Heart left ventricle (tissue), 13 donors: Measurements from ENCODE around the gene ATXN1.

Experiments
- POLR2A ChIP-seq, 2 donors: fragments of 450-650 bp; IDR thresholded peaks; one replicate each; pipeline ENCODE4 v1.6.1; 2017; ENCODE audit warnings: antibody characterized with exemption in 2 of 2, mild to moderate bottlenecking in 2 of 2, moderate library complexity in 2 of 2
- TF ChIP-seq, protein P1 (sequence below), 12 donors: fragments of 200-600 bp; sonication (generic) in 4 of 12; IDR thresholded peaks; one replicate each; pipeline versions ENCODE4 v1.5.0 to v1.8.0; 2018 to 2022; ENCODE audit warnings: antibody characterized with exemption in 12 of 12, mild to moderate bottlenecking in 5 of 12
- donor health status: ischemic (EF 13 %, LVEDD 7.1; RV severe dilation, severe dysfunction).
- donor health status: DM: no; HTN: yes; CAD: no.
- donor health status: DM: no; HTN: no; CAD: no.
- donor health status: ischemic (EF 25% LVEDD 6.9; RV normal size, moderate dysfunction).
- donor health status: ischemic (EF 25% LVEDD 5.7; RV mildly dilated, moderate dysfunction).
- donor health status: ischemic (EF 35%, LVEDD 5.7; RV mildly dilated, moderate dysfunction).
- donor health status: nonischemic (EF 11% LVEDD 7.7; RV severe dilation, severe dysfunction).
- donor health status: DM: yes; HTN: yes; CAD: no.
- donor health status: PGD.
- donor health status: ischemic (EF 29% LVEDD 5.4; RV normal size, mild dysfunction).
- donor health status: nonischemic (EF 23%, LVEDD 6.1; RV moderate dilation, normal function).

DNA sequence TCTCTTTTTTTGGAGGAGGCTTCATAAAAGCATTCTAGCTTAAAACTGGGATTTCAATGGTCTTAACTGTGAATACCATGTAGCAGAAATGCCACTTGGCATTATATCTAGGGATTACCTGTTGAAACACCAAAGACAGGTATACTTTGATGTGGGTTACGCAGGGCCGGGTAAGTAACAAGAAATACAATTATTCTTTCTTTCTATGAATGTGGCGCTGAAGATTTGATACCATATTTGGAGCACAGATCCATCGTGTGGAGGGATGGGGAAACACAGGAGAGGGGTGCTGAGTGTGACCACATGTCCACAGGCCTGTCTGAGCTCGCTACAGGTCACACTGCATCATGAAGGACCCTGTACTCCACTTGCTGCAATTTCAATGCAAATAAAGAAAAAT lies 265.1 kb downstream of the ATXN1 start:
- TF ChIP-seq, protein P1, sequence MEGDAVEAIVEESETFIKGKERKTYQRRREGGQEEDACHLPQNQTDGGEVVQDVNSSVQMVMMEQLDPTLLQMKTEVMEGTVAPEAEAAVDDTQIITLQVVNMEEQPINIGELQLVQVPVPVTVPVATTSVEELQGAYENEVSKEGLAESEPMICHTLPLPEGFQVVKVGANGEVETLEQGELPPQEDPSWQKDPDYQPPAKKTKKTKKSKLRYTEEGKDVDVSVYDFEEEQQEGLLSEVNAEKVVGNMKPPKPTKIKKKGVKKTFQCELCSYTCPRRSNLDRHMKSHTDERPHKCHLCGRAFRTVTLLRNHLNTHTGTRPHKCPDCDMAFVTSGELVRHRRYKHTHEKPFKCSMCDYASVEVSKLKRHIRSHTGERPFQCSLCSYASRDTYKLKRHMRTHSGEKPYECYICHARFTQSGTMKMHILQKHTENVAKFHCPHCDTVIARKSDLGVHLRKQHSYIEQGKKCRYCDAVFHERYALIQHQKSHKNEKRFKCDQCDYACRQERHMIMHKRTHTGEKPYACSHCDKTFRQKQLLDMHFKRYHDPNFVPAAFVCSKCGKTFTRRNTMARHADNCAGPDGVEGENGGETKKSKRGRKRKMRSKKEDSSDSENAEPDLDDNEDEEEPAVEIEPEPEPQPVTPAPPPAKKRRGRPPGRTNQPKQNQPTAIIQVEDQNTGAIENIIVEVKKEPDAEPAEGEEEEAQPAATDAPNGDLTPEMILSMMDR (IDR thresholded peaks at IDR 0.05), result no peak
- TF ChIP-seq POLR2A (IDR thresholded peaks at IDR 0.05), result no peak
